HG03025 (cell line): Measurements from ENCODE around the gene CILP2.

ENCODE experiments used
- ATAC-seq: cut with Tn5 transposase; IDR thresholded peaks from one replicate; pipeline ENCODE4 v1.9.1; 2021; ENCODE audit warnings: mild to moderate bottlenecking, moderate library complexity; ENCODE audit not compliant: unreplicated experiment, low FRiP score

The CILP2 gene

DNA sequence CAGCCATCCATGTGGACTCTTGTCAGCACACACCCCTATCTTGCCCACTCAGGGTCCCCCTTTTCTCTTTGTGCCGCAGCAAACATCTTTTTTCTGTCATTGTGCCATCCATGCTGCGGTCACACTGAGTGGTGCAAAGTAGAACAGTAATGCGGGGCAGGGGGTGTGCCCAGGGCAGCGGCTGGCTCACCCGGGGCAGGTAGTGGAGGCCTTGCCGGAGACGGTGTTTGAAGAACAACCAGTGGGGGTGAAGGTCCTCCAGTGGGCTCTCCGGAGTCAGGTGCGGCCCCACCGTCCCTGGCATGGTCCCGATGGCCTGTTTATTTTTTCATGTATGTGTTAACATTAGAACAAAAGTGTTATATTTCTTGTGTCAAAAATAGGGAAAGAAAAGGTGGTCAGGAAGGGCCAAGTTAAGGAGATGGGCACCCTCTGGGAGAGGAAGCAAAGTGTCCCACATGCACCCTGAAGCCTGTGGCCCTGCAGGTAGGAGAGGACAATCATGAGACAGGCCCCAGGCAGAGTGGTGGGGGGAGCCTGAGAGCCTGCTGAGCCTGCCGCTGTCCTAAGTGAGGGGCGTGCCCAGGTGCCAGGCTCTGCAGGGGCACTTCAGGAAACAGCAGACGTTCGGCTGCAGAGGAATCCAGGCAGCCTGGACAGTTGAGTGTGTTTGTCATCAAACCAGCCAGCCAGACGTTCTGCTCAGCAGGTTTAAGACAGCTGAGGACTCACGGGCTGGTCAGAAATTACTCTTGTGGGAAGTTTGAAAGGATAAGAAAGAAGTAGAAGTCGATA, 35.1 kb upstream of the CILP2 start:
- no peak for ATAC-seq

DNA sequence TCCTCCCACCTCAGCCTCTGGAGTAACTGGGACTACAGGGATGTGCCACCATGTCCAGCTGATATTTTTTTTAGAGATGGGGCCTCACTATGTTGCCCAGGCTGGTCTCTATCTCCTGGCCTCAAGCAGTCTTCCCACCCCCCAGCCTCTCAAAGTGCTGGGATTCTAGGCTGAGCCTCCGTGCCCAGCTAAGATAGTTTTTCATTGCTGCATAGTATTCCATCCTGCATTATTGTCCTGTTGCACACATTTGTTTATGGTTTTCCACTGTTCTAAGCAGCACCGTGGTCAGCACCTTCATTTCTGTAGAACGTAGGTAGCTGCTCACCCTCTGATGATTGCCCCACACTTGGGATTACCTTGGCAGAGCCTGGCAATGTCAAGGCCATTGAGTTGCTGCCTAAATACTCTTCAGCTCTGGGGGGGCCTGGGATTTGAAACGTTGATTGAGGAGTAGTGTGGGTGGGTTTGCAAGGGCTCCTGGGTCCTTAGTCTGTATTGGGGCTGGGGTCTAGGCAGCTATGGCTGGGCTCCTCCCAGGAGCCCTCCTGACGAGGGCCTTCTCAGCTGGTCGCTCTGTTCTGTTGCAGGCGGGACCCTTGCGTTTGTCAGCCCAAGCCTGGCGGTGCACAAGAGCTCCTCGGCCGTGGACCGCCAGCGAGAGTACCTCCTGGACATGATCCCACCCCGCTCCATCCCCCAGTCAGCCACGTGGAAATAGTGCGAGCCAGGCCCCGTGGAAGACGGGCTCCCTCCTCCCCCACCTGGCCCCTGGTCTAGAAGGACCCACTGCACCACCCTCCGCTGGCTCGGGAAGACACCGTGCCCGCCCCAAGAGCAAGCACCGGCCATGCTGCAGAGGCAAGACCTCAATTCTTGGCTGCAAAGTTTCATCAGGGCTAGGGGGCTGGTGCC, 33.1 kb upstream of the CILP2 start:
- no peak for ATAC-seq

DNA sequence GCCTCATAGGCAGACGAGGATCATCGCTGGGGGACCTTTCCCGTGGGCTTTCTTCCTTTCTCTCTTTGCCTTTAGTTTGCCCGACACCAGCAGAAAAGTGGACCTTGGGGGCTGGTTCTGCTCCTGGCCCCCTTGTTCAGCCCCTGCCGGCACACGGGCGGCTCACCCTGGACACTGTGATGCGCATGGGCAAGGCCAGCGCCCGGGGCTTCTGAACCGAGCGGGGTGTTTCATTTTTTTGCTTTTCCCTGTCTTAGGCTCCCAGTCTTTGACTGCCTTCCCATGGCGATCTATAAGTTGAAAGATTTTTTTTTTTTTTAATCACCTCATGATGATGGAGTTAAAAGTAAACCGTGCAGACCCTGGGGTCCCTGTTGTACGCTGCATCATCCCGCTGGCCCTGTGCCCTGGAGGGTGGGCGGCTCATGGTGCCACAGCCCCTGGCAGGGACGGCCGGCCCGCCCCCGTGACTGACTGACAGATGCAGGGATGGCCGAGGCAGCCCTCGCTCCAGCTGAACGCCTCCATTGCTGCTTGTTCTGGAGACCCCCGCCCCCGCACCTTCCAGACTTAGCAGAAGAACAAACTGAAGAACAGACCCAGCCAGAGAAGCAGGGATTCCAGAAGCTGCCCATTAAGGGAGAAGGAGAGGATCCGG, 32.3 kb upstream of the CILP2 start:
- no peak for ATAC-seq

DNA sequence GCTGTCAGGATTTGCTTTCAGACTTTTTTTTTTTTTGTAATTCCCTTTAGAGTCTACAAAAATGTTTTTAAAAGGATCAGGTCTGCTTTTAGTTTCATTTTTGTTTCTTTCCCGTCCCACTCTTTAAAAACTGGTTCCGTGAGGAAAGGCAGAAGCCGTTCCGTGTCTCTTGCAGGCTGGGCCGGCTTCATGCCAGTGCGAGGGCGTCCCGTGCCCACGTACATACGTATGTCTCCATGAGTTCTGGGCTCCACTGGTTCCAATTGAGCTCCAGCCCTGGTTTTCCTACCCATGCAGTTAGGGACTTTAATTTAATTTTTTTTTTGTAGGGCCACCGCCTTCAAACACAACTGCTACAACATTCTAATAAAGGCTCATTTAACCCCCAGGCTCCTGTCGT, 31.5 kb upstream of the CILP2 start:
- ATAC-seq: no peak

DNA sequence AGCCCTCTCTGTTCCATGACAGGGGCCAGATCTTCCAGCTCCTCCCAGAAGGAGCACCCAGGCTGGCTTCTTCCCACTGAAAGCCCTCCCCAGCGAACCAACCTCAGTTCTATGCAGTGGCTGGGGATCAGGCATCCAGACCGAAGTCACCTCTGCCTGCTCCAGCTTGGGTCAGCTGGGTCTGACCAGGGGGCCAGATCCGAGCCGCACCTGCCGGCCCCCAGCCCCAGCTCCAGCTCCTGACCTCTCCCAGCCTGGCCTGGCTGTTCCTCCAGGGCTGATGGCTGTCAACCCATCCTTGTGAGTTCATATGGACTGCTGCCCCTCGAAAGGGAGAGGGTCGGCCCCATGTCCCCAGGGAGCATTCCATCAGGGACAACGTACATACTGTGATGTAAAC, 30.7 kb upstream of the CILP2 start:
- ATAC-seq: no peak

DNA sequence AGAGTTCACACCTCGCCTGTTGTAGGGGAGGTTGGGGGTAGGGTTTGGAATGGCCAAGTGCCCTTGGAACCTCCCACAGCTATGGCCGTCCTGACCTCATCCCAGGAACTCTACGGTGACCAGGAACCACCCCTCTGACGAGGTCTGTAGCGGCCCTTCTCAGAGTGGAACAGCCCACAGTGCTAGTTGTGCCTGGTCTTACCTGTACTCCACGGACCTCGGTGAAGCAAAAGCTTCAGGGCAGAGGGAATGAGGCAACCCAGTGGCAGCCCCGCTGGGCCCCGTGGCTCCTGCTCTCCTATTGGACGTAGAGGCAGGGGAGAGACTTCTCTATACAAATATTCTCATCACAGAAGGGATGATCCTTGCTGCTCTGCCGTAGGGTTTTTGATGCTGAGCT, 29.8 kb upstream of the CILP2 start:
- ATAC-seq: no peak

DNA sequence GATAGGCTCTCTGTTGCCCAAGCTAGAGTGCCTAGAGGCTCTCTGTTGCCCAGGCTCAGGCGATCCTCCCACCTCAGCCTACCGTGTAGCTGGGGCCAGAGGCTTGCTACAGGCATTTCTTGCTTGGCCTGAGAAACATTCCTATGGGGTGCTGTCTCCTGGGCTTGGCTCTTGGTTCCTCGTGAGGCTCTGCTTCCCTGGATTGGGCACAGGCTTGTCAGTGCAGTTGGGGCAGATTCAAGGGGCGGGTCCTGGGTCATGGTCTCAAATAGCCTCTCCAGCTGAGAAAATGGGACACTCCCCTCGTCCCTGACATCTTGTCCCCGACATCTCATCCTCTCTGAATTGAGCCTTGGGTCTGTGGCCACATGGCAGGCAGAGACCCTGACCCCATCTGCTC, 27.6 kb upstream of the CILP2 start:
- no peak for ATAC-seq

DNA sequence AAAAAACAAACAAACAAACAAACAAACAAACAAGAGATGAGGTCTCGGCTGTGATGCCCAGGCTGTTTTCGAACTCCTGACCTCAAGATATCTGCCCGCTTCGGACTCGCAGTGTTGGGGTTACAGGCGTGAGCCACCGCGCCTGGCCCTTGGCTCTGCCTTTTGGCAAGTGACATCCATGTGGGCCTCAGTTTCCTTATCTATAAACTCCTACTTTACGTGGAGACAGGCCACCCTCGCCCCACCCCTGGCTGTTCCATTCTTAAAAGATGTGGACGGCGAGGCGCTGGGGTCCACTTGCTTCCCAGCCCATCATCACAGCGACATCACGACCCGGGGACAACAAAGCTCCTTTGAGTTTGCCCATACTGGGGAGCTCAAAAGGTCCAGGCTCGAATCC, 24.4 kb upstream of the CILP2 start:
- ATAC-seq: no peak

DNA sequence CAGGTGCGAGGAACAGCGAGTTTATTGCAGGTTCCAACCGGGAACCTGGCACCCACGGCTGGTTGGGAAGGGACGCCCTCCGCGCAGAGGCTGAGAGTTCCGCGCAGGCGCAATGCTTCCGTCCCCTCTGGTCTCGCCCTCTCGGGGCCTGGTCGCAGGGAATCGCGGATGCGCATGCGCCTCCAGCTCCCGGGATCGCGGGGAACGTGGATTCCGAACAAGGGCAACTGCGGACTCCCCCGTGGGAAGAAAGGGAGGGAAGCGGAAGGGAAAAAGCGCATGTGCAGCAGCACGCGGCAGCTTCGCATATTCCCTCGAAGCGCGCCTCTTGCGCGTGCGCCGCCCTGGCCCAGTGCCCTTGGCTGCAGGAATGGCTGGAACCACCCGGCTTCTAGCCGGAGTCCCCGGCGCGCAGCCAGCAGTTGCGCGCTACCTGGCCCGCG, 23.8 kb upstream of the CILP2 start:
- no peak for ATAC-seq

DNA sequence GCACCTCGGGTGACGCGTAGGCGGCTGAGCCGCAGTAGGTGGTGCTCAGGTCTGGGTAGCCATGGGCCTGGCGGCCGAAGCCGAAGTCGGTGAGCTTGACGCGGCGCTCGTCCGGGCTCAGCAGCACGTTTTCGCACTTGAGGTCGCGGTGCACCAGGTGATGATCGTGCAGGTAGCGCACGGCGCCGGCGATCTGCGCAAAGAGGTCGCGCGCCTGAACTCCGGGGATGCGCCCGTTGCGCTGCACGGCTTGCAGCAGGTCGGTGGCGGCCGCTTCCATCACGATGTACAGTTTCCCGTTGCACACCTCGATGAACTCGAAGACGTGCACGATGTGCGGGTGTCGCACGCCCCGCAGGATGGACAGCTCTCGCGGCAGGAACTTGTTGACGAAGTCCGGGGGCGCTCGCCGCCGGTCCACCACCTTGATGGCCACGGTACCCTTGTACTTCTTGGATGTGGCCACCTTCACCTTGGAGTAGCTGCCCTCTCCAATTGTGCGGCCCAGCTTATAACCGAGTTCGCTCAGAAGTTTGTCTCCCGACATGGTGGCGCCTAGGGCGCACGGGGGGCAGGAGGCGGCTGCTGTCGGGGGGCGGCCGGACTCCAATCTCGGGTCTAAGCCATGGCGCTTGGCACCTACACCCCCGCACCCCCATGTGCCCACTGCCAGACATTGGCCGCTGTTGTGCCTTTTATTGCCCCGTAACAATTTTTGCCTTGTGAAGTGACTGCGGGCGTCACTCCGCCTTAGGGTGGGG, 23.0 kb upstream of the CILP2 start, which contains the start of gene TSSK6:
Gene TSSK6 (minus strand): TSS at position 668 of the 761 bp plus-strand sequence. CDS start 121 bp downstream, at position 547.
- no peak for ATAC-seq

DNA sequence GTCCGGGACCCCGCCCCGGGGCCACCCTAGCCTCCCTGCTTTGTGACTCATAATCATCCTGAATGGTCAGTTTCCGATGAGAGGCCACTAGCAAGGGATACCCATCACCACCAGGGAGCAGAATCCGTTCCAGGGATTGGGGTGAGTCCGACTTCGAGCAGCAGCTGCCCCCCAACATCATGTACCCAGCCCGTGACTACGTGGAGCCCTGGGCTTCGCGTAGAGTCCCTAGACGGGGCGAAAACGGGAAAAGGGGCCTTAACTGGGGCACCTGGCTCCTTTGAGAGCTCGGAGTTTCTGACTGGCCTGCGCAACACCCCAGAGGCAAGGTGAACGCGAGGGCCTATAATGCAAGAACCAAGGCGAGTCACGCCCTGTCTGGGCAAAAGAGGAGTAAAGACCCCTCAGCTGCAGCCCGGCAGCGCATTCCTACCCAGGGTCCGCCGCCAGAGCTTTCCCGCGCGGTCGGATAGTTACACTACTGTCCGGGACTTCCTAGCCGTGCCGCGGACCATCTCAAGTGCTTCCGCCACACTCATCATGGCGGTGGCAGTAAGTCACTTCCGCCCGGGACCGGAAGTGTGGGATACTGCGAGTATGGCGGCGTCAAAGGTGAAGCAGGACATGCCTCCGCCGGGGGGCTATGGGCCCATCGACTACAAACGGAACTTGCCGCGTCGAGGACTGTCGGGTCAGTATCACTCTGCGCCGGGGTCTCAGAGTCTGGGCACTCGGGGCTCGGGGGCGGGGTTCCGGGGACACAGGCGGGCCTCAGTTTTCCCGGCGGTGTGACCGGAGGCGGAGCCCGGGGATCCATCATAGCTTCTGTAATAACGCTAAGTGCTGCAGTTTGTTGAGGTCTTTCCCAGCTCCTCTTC, 22.2 kb upstream of the CILP2 start, which contains the start of gene NDUFA13:
Gene NDUFA13 (plus strand): TSS at position 584 of the 878 bp plus-strand sequence. CDS start 14 bp downstream, at position 598.
- peak; percentile 78 for ATAC-seq

DNA sequence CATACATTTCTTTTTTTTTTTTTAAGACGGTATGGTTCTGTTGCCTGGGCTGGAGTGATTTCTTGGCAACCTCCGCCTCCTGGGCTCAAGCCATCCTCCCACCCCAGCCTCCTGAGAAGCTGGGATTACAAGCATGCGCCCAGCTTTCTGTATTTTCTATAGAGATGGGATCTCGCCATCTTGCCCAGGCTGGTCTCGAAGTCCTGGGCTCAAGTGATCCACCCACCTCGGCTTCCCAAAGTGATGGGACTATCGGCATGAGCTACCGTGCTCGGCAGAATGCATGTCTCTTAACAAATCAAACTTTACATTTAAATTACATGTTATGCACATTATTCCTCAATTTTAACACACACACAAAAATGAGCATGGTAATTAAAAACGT, 20.8 kb upstream of the CILP2 start:
- ATAC-seq: no peak

DNA sequence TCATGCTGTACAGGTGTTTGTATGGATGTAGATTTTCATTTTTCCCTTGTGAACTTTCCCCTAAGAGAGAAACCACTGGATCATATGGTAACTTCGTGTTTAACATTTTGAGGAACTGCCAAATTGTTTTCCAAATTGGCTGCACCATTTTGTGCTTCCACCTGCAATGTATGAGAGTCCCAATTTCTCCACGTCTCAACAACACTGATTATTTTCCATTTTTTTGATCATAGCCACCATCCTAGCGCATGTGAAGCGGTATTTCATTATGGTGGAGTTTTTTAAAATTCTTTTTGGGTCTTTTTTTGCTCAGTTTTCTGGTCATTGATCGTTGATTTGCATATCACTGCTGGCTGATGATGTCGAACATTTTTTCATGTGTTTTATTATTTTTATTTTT, 17.1 kb upstream of the CILP2 start:
- ATAC-seq: no peak

DNA sequence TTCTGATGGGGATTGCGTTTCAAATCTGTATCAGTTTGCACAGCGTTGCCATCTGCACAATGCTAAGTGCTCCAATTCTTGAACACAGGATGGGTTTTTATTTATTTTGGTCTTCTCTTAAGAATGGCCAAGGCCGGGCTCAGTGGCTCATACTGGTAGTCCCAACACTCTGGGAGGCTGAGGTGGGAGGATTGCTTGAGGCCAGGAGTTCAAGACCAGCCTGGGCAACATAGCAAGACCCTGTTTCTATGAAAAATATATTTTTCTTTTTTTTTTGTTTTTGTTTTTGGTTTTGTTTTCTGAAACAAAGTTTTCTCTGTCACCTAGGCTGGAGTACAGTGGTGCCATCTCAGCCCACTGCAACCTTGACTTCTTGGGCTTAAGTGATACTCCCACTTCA, 14.9 kb upstream of the CILP2 start:
- no peak for ATAC-seq

DNA sequence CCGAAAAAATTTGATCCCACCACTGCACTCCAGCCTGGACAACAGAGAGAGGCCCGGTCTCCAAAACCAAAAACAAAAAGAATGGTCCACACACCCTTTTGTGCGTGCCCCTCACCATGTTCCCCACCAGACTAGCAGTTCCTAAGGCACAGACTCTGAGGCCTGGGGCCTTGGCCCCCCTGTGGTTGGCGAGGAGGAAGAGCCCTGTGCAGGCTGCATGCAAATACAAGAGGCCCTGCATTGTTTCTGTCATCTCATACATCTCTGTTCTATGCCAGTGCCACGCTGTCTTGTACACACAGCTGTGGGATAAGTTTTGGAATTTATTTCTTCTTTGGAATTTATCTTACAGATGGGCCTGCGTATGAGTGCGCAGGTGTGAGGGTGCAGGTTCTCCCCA, 14.0 kb upstream of the CILP2 start:
- ATAC-seq: no peak

DNA sequence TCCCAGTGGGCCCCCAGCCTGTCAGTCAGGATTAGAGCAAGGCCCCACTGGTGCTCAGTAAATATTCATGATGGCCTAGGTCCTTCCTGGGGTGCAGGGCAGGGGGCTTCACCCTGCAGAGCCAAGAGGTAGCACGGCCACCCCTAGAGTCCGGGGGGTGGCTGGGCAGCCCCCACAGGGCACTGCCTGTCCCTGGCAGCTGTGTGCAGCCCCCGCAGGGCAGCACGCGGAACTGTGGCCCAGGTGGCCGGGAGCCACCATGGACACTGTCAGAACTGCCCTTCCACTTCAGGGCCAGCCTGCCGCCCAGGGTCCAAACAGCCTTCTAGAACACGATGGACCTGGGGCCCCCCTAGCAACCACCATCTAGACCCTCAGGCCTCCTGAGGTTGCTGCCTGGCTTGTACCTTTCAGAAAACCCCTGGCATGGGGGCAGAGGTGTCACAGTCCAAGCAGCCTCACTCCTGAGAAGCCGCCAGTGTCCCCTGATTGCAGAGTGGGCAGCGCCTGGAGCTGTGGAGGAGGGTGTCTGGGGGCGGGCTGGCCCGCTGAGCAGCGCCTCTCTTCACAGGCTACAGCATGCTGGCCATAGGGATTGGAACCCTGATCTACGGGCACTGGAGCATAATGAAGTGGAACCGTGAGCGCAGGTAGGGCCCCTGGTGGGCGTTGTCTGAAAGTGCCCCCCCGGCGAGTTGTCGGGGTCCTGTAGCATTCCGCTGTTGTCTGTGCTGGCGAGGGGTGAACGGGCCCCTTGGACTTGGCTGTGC, 12.3 kb upstream of the CILP2 start:
- ATAC-seq: no peak

DNA sequence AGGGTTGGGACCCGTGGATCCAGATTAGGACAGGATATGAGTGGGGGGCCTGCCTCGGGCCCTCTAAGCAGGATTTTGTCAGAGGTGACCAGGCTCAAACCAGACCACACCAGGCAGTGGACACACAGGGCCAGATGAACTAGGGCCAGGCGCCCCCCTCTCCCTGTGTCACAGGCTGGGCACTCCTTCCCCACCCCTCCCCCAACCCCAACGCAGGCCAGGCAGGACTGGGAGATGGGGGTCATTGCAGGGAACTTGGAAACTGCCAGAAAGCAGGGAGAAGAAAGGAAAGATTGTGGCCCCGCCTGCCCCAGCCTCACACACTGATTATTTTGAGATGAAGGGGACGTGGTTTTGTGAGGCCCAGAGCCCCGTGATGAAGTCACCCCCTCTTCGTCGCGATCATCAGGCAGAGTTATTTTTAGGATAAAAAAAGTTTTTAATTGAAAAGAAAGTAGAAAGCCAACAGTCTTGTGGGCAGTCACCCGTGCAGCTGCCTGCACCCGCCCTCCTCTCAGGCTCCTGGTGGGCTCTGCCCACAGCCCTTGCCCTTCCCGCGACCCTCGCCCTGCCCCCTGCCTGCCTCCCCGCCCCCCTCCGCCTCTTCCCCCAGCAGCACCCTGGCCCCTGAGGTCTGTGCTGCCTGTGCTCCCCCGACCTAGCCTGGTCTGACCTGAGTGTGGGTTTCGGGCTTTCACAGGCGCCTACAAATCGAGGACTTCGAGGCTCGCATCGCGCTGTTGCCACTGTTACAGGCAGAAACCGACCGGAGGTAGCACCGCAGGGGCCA, 11.3 kb upstream of the CILP2 start:
- ATAC-seq: no peak

DNA sequence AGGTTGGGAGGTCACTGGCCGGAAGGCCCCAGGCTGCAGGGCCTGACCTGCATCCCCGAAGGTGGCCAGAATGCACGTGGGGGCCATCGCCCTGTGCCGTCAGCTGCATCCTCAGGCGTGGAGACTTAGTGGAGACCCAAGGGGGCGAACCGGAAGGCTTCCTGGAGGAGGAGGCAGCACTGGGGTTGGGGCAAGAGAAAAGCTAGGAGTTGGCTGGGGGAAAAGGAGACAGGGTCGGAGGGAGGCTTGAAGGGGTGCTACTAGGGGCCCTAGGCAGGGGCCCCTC, 10.8 kb upstream of the CILP2 start:
- no peak for ATAC-seq
